Stomach smooth muscle (tissue), 2 donors: ENCODE measurements around the gene HP.

Experiments used
- H3K27ac ChIP-seq: one replicate; pipeline ENCODE4 v1.7.0; 2013; ENCODE audit warnings: mild to moderate bottlenecking, low read length, inconsistent platforms
- H3K27me3 ChIP-seq, 2 donors: one replicate each; pipeline ENCODE4 v1.7.0; 2013; ENCODE audit warnings: low read length in 2 of 2; ENCODE audit not compliant: insufficient read depth in 2 of 2, control insufficient read depth in 1 of 2
- H3K36me3 ChIP-seq, 2 donors: one replicate each; pipeline ENCODE4 v1.7.0; 2013; ENCODE audit warnings: low read length in 2 of 2; ENCODE audit not compliant: control insufficient read depth in 2 of 2, insufficient read depth in 2 of 2
- H3K4me1 ChIP-seq: one replicate; pipeline ENCODE4 v1.7.0; 2013; ENCODE audit warnings: low read length; ENCODE audit not compliant: control insufficient read depth, insufficient read depth
- H3K4me3 ChIP-seq, 2 donors: one replicate each; pipeline ENCODE4 v1.7.0; 2013; ENCODE audit warnings: low read length in 2 of 2
- H3K9ac ChIP-seq, 2 donors: one replicate each; pipeline ENCODE4 v1.7.0; 2013; ENCODE audit warnings: low read length in 2 of 2, mild to moderate bottlenecking in 1 of 2
- H3K9me3 ChIP-seq, 2 donors: one replicate each; pipeline ENCODE4 v1.7.0; 2013; ENCODE audit warnings: low read length in 2 of 2; ENCODE audit not compliant: control insufficient read depth in 2 of 2
- donor health status: healthy.
- donor health status: Pancreatic carcinoma.

Gene HP

DNA sequence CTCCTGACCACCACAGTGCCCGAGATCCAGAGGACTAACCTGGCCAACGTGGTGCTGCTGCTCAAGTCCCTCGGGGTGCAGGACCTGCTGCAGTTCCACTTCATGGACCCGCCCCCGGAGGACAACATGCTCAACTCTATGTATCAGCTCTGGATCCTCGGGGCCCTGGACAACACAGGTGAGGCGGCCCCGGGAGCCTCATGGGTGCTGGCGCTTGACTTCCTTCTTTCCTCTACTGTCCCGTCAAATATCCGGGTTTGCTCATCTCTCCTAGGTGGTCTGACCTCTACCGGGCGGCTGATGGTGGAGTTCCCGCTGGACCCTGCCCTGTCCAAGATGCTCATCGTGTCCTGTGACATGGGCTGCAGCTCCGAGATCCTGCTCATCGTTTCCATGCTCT, 53.1 kb downstream of the HP start:
- Histone ChIP-seq H3K9me3 (no peaks in the 10 kb centered on the region), H3K27me3 (no peaks in the 10 kb centered on the region), H3K4me1 (no peaks in the 10 kb centered on the region), H3K4me3 (no peak overlapping the region), H3K9ac (no peak overlapping the region), H3K27ac (no peak overlapping the region), H3K36me3 (peaks cover 94 to 96% of the 10 kb centered on the region in 2 donors)

DNA sequence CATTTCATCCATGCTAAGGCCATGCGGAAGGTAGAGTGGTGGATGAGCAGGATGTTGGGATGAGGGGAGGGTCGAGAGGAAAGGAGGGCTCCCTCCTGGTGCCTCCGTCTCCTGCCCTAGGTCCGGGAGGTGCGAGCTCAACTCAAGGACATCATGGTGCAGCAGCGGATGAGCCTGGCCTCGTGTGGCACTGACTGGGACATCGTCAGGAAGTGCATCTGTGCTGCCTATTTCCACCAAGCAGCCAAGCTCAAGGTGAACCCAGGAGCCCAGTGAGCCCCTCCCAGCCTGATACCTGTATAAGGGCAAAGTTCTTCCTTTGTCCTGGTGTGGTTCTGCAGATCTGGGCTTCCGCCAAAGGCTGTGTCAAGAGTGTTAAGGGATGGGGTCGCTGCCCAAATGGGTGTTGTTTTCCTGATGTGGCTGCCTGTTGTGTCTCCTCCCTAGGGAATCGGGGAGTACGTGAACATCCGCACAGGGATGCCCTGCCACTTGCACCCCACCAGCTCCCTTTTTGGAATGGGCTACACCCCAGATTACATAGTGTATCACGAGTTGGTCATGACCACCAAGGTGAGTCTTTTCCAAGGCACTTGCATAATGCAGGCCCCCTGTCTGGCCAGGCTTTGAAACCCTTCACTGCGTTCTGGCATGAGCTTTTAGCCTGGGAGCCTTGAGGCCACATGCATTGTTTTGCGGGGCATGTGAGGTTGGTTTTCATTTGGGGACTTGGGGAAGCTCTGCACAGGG, 54.2 kb downstream of the HP start:
- Histone ChIP-seq H3K36me3 (peaks cover 87 to 91% of the 10 kb centered on the region in 2 donors), H3K4me1 (no peaks in the 10 kb centered on the region), H3K27ac (no peak overlapping the region), H3K9ac (no peak overlapping the region), H3K9me3 (no peaks in the 10 kb centered on the region), H3K27me3 (no peaks in the 10 kb centered on the region), H3K4me3 (no peak overlapping the region)

DNA sequence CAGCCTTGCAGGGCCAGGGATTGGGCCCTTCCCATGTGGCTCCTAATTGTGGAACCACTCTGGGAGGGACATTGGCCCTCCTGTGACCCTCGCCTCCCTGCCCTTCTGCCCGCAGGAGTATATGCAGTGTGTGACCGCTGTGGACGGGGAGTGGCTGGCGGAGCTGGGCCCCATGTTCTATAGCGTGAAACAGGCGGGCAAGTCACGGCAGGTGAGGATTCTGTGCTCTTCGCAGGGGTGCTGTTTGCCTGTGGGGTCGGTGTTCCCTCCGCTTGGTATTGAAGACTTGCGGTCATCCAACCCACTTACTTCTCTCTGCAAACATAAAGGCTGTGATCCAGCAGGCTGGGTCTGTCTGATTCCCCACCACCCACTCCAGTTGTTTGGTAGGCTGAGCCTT, 55.0 kb downstream of the HP start:
- H3K27ac ChIP-seq: no peak overlapping the region
- no peaks in the 10 kb centered on the region for H3K27me3 ChIP-seq
- H3K36me3 ChIP-seq: peaks cover 79 to 83% of the 10 kb centered on the region in 2 donors
- no peak overlapping the region for H3K4me3 ChIP-seq
- no peak overlapping the region for H3K9ac ChIP-seq
- no peaks in the 10 kb centered on the region for H3K9me3 ChIP-seq
- H3K4me1 ChIP-seq: no peaks in the 10 kb centered on the region

DNA sequence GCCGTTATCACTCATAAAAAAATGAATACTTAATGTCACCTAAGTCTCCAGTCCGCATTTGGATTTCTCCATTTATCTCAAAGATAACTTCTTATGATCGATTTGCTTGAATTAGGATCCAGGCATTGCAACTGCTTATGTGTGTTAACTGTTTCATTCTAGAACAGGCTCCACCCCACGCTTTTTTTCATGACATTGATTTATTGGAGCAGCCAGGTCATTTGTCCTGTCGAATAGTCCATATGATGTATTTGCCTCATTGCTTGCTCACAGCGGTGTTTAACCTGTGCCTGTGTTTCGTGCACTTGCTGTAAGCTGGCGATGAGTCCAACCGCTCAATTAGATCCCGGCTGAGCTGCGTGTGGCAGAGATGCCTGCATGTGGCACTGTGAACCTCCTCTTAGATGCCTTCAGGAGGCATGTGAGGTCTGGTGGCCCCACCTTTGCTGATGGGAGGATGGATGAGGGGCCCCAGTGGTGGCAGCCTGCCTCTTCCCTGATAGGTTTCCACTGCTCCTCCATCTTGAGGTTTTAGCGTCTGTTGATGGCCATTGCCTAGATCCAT, 55.7 kb downstream of the HP start:
- no peaks in the 10 kb centered on the region for H3K27me3 ChIP-seq

More for the DNA sequence above, 55.7 kb downstream of the HP start:
- H3K9ac ChIP-seq: no peak overlapping the region
- no peak overlapping the region for H3K4me3 ChIP-seq
- H3K9me3 ChIP-seq: no peaks in the 10 kb centered on the region
- no peaks in the 10 kb centered on the region for H3K4me1 ChIP-seq
- H3K36me3 ChIP-seq: peaks cover 71 to 76% of the 10 kb centered on the region in 2 donors
- H3K27ac ChIP-seq: no peak overlapping the region
